Measurements from ENCODE around the gene COL21A1.

GRCh38 chr6:56146086-56146485 is 101.3 kb downstream of the COL21A1 start:
- TF ChIP-seq CTCF (IDR thresholded peaks at IDR 0.05) (no peak), POLR2AphosphoS5 (IDR thresholded peaks at IDR 0.05) (no peak), POLR2A (IDR thresholded peaks at IDR 0.05) (no peak)

Data from gastroesophageal sphincter (tissue), 3 donors.